Loucy (cell line): ENCODE measurements around the gene ATF6.

Experiments used
- H2AFZ ChIP-seq: fragments of 200-600 bp; sonication (generic); 2 replicates; pipeline ENCODE4 v1.6.0; 2016; ENCODE audit warnings: antibody characterized with exemption, mild to moderate bottlenecking, low read length, moderate library complexity
- H3F3A ChIP-seq: fragments of 200-600 bp; 2 replicates; pipeline ENCODE4 v1.6.0; 2016; ENCODE audit warnings: antibody characterized with exemption, low read depth, mild to moderate bottlenecking
- H3K27me3 ChIP-seq: fragments of 200-600 bp; sonication (generic); 2 replicates; pipeline ENCODE4 v1.6.1; 2014; ENCODE audit warnings: low read length, mild to moderate bottlenecking; ENCODE audit not compliant: insufficient read depth, poor library complexity, severe bottlenecking
- H3K36me3 ChIP-seq: fragments of 200-600 bp; sonication (generic); 2 replicates; pipeline ENCODE4 v1.6.1; 2016; ENCODE audit warnings: low read length; ENCODE audit not compliant: insufficient read depth
- H3K4me1 ChIP-seq: fragments of 200-600 bp; sonication (generic); 2 replicates; pipeline ENCODE4 v1.5.1; 2014; ENCODE audit warnings: low read length, mild to moderate bottlenecking; ENCODE audit not compliant: insufficient read depth, poor library complexity, severe bottlenecking
- H3K4me2 ChIP-seq: fragments of 200-600 bp; sonication (generic); 2 replicates; pipeline ENCODE4 v1.6.0; 2014; ENCODE audit warnings: antibody characterized with exemption, low read length, low read depth, mild to moderate bottlenecking; ENCODE audit not compliant: poor library complexity, severe bottlenecking
- H3K4me3 ChIP-seq: fragments of 200-600 bp; sonication (generic); 2 replicates; pipeline ENCODE4 v1.5.1; 2014; ENCODE audit warnings: low read length, mild to moderate bottlenecking, mixed read lengths; ENCODE audit not compliant: poor library complexity, severe bottlenecking
- H3K79me2 ChIP-seq: fragments of 200-600 bp; sonication (generic); 2 replicates; pipeline ENCODE4 v1.6.1; 2014; ENCODE audit warnings: low read length; ENCODE audit not compliant: insufficient read depth
- H3K9ac ChIP-seq: fragments of 200-600 bp; sonication (generic); 2 replicates; pipeline ENCODE4 v1.6.0; 2014; ENCODE audit warnings: mild to moderate bottlenecking, low read depth, low read length, moderate library complexity; ENCODE audit not compliant: poor library complexity, severe bottlenecking
- H3K9me2 ChIP-seq: fragments of 200-600 bp; sonication (generic); replicated peaks from 2 replicates; pipeline ENCODE4 v1.6.1; 2016; ENCODE audit warnings: low read depth, low read length, mixed read lengths
- H3K9me3 ChIP-seq: fragments of 200-600 bp; sonication (generic); 2 replicates; pipeline ENCODE4 v1.6.1; 2014; ENCODE audit warnings: mild to moderate bottlenecking, antibody characterized with exemption, low read length, low read depth; ENCODE audit not compliant: insufficient read depth
- H4K20me1 ChIP-seq: fragments of 200-600 bp; sonication (generic); 2 replicates; pipeline ENCODE4 v1.6.0; 2014; ENCODE audit warnings: antibody characterized with exemption, low read length, mild to moderate bottlenecking; ENCODE audit not compliant: insufficient read depth, poor library complexity, severe bottlenecking
- CTCF ChIP-seq: fragments of 200-600 bp; sonication (generic); conservative IDR thresholded peaks from 2 replicates; pipeline ENCODE4 v1.5.1; 2014; ENCODE audit warnings: mild to moderate bottlenecking, antibody characterized with exemption, low read length
- EZH2phosphoT487 ChIP-seq: fragments of 200-600 bp; IDR thresholded peaks from 2 replicates; pipeline ENCODE4 v1.6.1; 2018; ENCODE audit warnings: antibody characterized with exemption, mild to moderate bottlenecking, moderate library complexity, borderline replicate concordance

The ATF6 gene

GRCh38 chr1:161885759-161886158 lies 119.6 kb downstream of the ATF6 start:
- TF ChIP-seq EZH2phosphoT487 (no peak), CTCF (no peak)
- no peaks in the 10 kb centered on the region for H3K9me2 ChIP-seq
- no peaks in the 10 kb centered on the region for H3F3A ChIP-seq
- H3K36me3 ChIP-seq: peaks cover 41% of the 10 kb centered on the region; the same call in 1 of the 2 replicates
- H4K20me1 ChIP-seq: peaks cover 5% of the 10 kb centered on the region
- H3K27me3 ChIP-seq: no peaks in the 10 kb centered on the region
- H2AFZ ChIP-seq: no peak overlapping the region
- no peaks in the 10 kb centered on the region for H3K79me2 ChIP-seq
- H3K9me3 ChIP-seq: no peaks in the 10 kb centered on the region
- H3K4me2 ChIP-seq: peak overlapping the region; percentile 17
- peaks cover 16% of the 10 kb centered on the region for H3K4me1 ChIP-seq
- no peak overlapping the region for H3K4me3 ChIP-seq
- H3K9ac ChIP-seq: no peak overlapping the region

GRCh38 chr1:161886589-161886988 lies 120.5 kb downstream of the ATF6 start:
- Histone ChIP-seq H3K9me2 (no peaks in the 10 kb centered on the region), H3K4me3 (no peak overlapping the region), H3K36me3 (peaks cover 50% of the 10 kb centered on the region; the same call in 1 of the 2 replicates), H3K79me2 (no peaks in the 10 kb centered on the region), H3F3A (no peaks in the 10 kb centered on the region), H3K4me2 (no peak overlapping the region), H3K27me3 (no peaks in the 10 kb centered on the region), H3K9ac (no peak overlapping the region), H3K4me1 (peaks cover 16% of the 10 kb centered on the region), H2AFZ (no peak overlapping the region), H4K20me1 (peaks cover 5% of the 10 kb centered on the region), H3K9me3 (no peaks in the 10 kb centered on the region)
- TF ChIP-seq EZH2phosphoT487: no peak
- TF ChIP-seq CTCF: no peak

DNA sequence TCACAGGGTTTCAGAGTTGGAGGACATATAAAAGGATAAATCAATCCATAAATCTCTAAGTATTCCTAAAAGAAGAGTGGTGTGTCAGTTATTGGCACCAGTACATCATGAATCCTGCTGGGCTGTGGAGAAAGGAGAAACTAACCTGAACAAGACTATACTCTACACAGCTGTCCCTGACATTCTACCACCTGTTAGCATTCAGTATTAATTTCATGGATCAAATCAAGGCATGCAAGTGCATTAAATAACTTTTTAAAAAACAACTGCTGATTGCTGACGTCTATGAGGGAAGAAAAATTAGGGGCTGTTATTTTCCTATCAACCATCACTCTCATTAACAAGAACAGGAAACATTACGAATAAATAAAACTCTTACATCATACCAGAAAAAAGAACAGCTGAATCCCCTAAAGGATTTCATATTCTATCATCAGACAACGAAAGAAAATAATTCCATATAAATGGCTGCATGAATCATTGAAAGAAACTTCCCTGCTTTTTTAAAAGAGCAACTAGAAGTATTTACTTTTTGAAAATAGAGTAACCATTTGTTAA lies 121.7 kb downstream of the ATF6 start:
- TF ChIP-seq CTCF (no peak), EZH2phosphoT487 (no peak)
- H3K4me3 ChIP-seq: no peak overlapping the region
- H3K4me1 ChIP-seq: peaks cover 16% of the 10 kb centered on the region
- no peaks in the 10 kb centered on the region for H3K9me2 ChIP-seq
- H4K20me1 ChIP-seq: peaks cover 5% of the 10 kb centered on the region
- no peak overlapping the region for H3K4me2 ChIP-seq
- no peaks in the 10 kb centered on the region for H3F3A ChIP-seq
- H2AFZ ChIP-seq: no peak overlapping the region
- H3K79me2 ChIP-seq: no peaks in the 10 kb centered on the region
- no peak overlapping the region for H3K9ac ChIP-seq
- peaks cover 50% of the 10 kb centered on the region; the same call in 1 of the 2 replicates for H3K36me3 ChIP-seq
- H3K9me3 ChIP-seq: no peaks in the 10 kb centered on the region
- H3K27me3 ChIP-seq: no peaks in the 10 kb centered on the region
